ENCODE results near the gene NBPF15.
"Not testable (repeated sequence)": the region's sequence is repeated elsewhere in the genome, so short reads cannot be mapped to it uniquely, and the experiment has no call there.

NBPF15 gene

DNA sequence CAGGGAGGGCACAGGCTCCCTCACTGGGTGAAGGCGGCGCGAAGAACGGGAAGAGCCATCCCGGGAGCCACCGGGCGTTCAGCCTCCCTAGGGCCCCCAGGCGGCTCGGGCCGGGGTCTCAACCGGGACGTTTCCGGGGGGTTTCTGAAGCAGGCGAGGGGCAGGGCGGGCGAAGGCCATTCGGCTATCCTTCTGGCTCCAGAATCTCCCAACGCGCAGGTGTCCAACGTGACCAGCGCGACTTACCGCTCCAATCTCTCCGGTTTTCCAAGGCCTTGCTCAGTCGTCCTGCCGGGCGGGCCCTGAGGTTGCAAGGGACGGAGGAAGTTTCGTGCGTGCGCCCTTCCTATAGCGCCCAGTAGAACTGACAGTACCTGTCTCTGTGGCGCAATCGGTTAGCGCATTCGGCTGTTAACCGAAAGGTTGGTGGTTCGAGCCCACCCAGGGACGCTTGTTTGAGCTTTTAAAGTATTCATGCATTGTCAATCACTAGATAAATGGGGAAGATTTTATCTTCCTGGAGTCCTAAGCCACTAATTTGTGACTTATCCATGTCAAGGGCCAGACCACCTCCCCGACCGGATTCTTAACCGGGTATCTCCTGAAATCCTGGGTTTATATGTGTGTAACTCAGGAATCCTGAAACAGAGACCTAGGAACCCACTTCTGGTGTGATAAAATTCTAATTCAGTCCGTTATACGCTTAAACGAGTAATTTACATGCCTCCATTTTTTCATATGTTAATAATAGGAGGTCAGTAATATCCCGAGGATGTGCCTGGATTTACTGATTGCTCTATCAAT lies 42.4 kb downstream of the NBPF15 start:
- H3K9me3 ChIP-seq; H3K4me3 ChIP-seq (ENCODE audit: low read depth in 1 of 2, low read length in 1 of 2); H3K4me1 ChIP-seq (ENCODE audit: control insufficient read depth in 1 of 2, insufficient read depth in 1 of 2, low read depth in 1 of 2, low read length in 1 of 2); H3K27me3 ChIP-seq; H3K27ac ChIP-seq; H3K36me3 ChIP-seq: not testable (repeated sequence)

GRCh38 chr1:144413404-144414118 lies 47.9 kb downstream of the NBPF15 start:
- peak overlapping the region; percentile 20 to 55 for H3K4me3 ChIP-seq (ENCODE audit: low read depth in 1 of 2, low read length in 1 of 2)
- H3K27ac ChIP-seq; H3K36me3 ChIP-seq; H3K4me1 ChIP-seq (ENCODE audit: control insufficient read depth in 1 of 2, insufficient read depth in 1 of 2, low read depth in 1 of 2, low read length in 1 of 2); H3K9me3 ChIP-seq: not testable (repeated sequence)
- H3K27me3 ChIP-seq, result peaks cover 18% of the 10 kb centered on the region

GRCh38 chr1:144412491-144413403 lies 48.7 kb downstream of the NBPF15 start:
- not testable (repeated sequence) for H3K27ac ChIP-seq
- peak overlapping the region; percentile 52 to 55 for H3K4me3 ChIP-seq (ENCODE audit: low read depth in 1 of 2, low read length in 1 of 2)

DNA sequence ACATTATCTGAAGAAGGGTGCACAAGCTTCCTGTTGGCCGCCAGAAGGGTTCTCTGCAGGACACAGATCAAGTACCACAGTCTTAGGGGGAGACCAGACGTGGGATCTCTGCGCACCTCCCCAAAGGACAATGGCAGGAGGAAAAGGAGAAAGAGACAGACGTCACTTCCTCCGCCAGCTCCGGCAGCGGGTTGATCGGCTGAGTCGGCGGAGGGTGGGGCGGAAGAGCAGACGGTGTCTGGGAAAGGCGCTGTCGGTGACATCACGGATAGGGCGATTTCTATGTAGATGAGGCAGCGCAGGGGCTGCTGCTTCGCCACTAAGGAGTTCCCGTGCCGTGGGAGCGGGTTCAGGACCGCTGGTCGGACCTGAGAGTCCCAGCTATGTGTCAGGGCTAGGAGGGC lies 49.4 kb downstream of the NBPF15 start:
- H3K36me3 ChIP-seq; H3K4me1 ChIP-seq (ENCODE audit: control insufficient read depth in 1 of 2, insufficient read depth in 1 of 2, low read depth in 1 of 2, low read length in 1 of 2); H3K27ac ChIP-seq; H3K9me3 ChIP-seq: not testable (repeated sequence)
- peak overlapping the region; percentile 25 to 55 for H3K4me3 ChIP-seq (ENCODE audit: low read depth in 1 of 2, low read length in 1 of 2)
- peaks cover 18% of the 10 kb centered on the region for H3K27me3 ChIP-seq

More at GRCh38 chr1:144412491-144413403, 48.7 kb downstream of the NBPF15 start:
- H3K27me3 ChIP-seq, result peaks cover 18% of the 10 kb centered on the region
- not testable (repeated sequence) for H3K4me1 ChIP-seq (ENCODE audit: control insufficient read depth in 1 of 2, insufficient read depth in 1 of 2, low read depth in 1 of 2, low read length in 1 of 2); H3K36me3 ChIP-seq; H3K9me3 ChIP-seq

DNA sequence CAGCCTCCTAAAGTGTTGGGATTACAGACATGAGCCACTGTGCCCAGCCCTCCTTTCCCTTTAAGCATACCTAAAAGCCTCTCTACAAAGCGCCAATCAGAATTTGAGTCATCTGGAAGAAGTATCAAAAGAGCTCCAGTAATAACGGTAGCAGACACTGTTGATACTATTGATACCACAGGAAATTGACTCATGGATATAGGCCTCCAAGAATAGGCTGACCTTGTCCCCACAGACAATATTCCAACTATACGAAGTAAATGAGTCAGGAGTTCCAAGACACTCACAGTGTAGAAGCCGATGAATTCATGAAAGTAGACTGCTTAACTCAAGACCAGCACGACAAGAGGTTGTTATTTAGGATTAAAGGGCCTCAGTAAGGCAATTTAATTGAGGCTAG lies 58.7 kb downstream of the NBPF15 start:
- H3K9me3 ChIP-seq; H3K27me3 ChIP-seq; H3K27ac ChIP-seq; H3K36me3 ChIP-seq; H3K4me3 ChIP-seq (ENCODE audit: low read depth in 1 of 2, low read length in 1 of 2); H3K4me1 ChIP-seq (ENCODE audit: control insufficient read depth in 1 of 2, insufficient read depth in 1 of 2, low read depth in 1 of 2, low read length in 1 of 2): not testable (repeated sequence)

- not testable (repeated sequence) for H3K9me3 ChIP-seq; H3K4me1 ChIP-seq (ENCODE audit: control insufficient read depth in 1 of 2, insufficient read depth in 1 of 2, low read depth in 1 of 2, low read length in 1 of 2); H3K27ac ChIP-seq; H3K36me3 ChIP-seq; H3K27me3 ChIP-seq; H3K4me3 ChIP-seq (ENCODE audit: low read depth in 1 of 2, low read length in 1 of 2)
Measured at GRCh38 chr1:144371651-144372050, 89.8 kb downstream of the NBPF15 start.
